HEK293T (cell line): ENCODE data around the gene ZSWIM7.

Experiments
- CTCF ChIA-PET: fragments of 350-600 bp; formaldehyde crosslinking; extraction: SDS; loops from one replicate; lab custom pipeline; 2021; ENCODE audit warnings: antibody characterized with exemption, inconsistent platforms; lab: Yijun Ruan, JAX
- POLR2A ChIA-PET: fragments of 350-600 bp; formaldehyde crosslinking; extraction: SDS; loops from one replicate; lab custom pipeline; 2020; ENCODE audit warnings: antibody characterized with exemption, inconsistent platforms; lab: Yijun Ruan, JAX
- DNase-seq: peaks from one replicate; pipeline ENCODE4 v3.0.0; 2012; ENCODE audit warnings: mixed read lengths; ENCODE audit errors: extremely low spot score
- ARNT ChIP-seq: fragments of 450-650 bp; IDR thresholded peaks from 2 replicates; pipeline ENCODE4 v1.6.1; 2017; ENCODE audit warnings: mild to moderate bottlenecking
- BHLHE40 ChIP-seq: fragments of 450-650 bp; IDR thresholded peaks from 2 replicates; pipeline ENCODE4 v1.6.1; 2016; ENCODE audit warnings: mild to moderate bottlenecking, moderate library complexity, borderline replicate concordance
- CTBP1 ChIP-seq: fragments of 450-650 bp; IDR thresholded peaks from 2 replicates; pipeline ENCODE4 v1.6.1; 2016; ENCODE audit warnings: borderline replicate concordance
- ELF4 ChIP-seq: fragments of 450-650 bp; IDR thresholded peaks from 2 replicates; pipeline ENCODE4 v1.6.1; 2017; ENCODE audit warnings: antibody characterized with exemption
- FOXA1 ChIP-seq: fragments of 450-650 bp; IDR thresholded peaks from 2 replicates; pipeline ENCODE4 v1.6.1; 2016; ENCODE audit warnings: mild to moderate bottlenecking
- FOXK2 ChIP-seq: fragments of 450-650 bp; IDR thresholded peaks from 2 replicates; pipeline ENCODE4 v1.6.1; 2016; ENCODE audit warnings: mild to moderate bottlenecking
- FOXM1 ChIP-seq: fragments of 450-650 bp; IDR thresholded peaks from 2 replicates; pipeline ENCODE4 v1.6.1; 2017; ENCODE audit warnings: mild to moderate bottlenecking, borderline replicate concordance
- HDGF ChIP-seq: fragments of 450-650 bp; IDR thresholded peaks from 2 replicates; pipeline ENCODE4 v1.6.1; 2017; ENCODE audit warnings: antibody characterized with exemption, borderline replicate concordance
- L3MBTL2 ChIP-seq: fragments of 450-650 bp; conservative IDR thresholded peaks from 2 replicates; pipeline ENCODE4 v1.6.1; 2016; ENCODE audit warnings: mild to moderate bottlenecking
- LEF1 ChIP-seq: fragments of 450-650 bp; IDR thresholded peaks from 2 replicates; pipeline ENCODE4 v1.6.1; 2017; ENCODE audit warnings: mild to moderate bottlenecking, borderline replicate concordance
- NFRKB ChIP-seq: fragments of 450-650 bp; IDR thresholded peaks from 2 replicates; pipeline ENCODE4 v1.6.1; 2016; ENCODE audit warnings: mild to moderate bottlenecking, moderate library complexity
- PKNOX1 ChIP-seq: fragments of 450-650 bp; IDR thresholded peaks from 2 replicates; pipeline ENCODE4 v1.6.1; 2016
- SP1 ChIP-seq: fragments of 450-650 bp; IDR thresholded peaks from 2 replicates; pipeline ENCODE4 v1.6.1; 2017
- SUZ12 ChIP-seq: fragments of 450-650 bp; IDR thresholded peaks from 2 replicates; pipeline ENCODE4 v1.6.1; 2016; ENCODE audit warnings: mild to moderate bottlenecking
- TARDBP ChIP-seq: fragments of 450-650 bp; IDR thresholded peaks from 2 replicates; pipeline ENCODE4 v1.6.1; 2016
- ZNF384 ChIP-seq: fragments of 450-650 bp; IDR thresholded peaks from 2 replicates; pipeline ENCODE4 v1.6.1; 2016

Gene ZSWIM7

GRCh38 chr17:15973016-15973415, 26.5 kb downstream of the ZSWIM7 start:
- no peak for TF ChIP-seq FOXK2
- TF ChIP-seq SP1, result no peak
- TF ChIP-seq TARDBP, result no peak
- no peak for TF ChIP-seq ARNT
- no peak for TF ChIP-seq HDGF
- no peak for TF ChIP-seq CTBP1
- no peak for DNase-seq
- POLR2A ChIA-PET, result interaction anchor here (1.1 kb wide), 1 partner anchor 29 kb away, joined by 3 read pairs; no protein-coding TSS in a partner anchor
- CTCF ChIA-PET, result no interaction called here

GRCh38 chr17:15972497-15972951, 27.0 kb downstream of the ZSWIM7 start:
- ChIA-PET POLR2A (no interaction called here), CTCF (no interaction called here)
- TF ChIP-seq BHLHE40 (no peak), SUZ12 (no peak), L3MBTL2 (no peak), FOXM1 (no peak), CTBP1 (no peak), NFRKB (no peak), HDGF (no peak), FOXA1 (no peak), ELF4 (no peak), LEF1 (no peak), TARDBP (no peak), ARNT (no peak)
- DNase-seq, result no peak

- TF ChIP-seq FOXA1 (no peak), PKNOX1 (no peak), BHLHE40 (no peak), ELF4 (no peak), TARDBP (no peak)
- CTCF ChIA-PET, result interaction anchor here (0.9 kb wide), 1 partner anchor 22 kb away, joined by 3 read pairs; no protein-coding TSS in a partner anchor
- no peak for DNase-seq
- POLR2A ChIA-PET, result no interaction called here
These were observed 27.6 kb downstream of the ZSWIM7 start for GRCh38 chr17:15971882-15972281.

GRCh38 chr17:15971098-15971678, 28.3 kb downstream of the ZSWIM7 start:
- DNase-seq, result no peak
- CTCF ChIA-PET, result interaction anchor here (0.7 to 0.9 kb wide), 2 partner anchors 23 to 198 kb away, joined by 3 to 5 read pairs; no protein-coding TSS in a partner anchor
- POLR2A ChIA-PET, result interaction anchor here (2.1 kb wide), 1 partner anchor 26 kb away, joined by 11 read pairs; the partner anchor contains the start of gene ADORA2B
- no peak for TF ChIP-seq FOXA1
- TF ChIP-seq ZNF384, result no peak
- no peak for TF ChIP-seq BHLHE40
- no peak for TF ChIP-seq PKNOX1

- ChIA-PET CTCF (no interaction called here), POLR2A (interaction anchor here (1.5 to 2.1 kb wide), 2 partner anchors 26 to 29 kb away, joined by 6 to 11 read pairs; partner anchors contain the start of genes ADORA2B, TTC19 and ZSWIM7)
- no peak for DNase-seq
- TF ChIP-seq NFRKB, result no peak
- TF ChIP-seq SP1, result no peak
- no peak for TF ChIP-seq FOXM1
- no peak for TF ChIP-seq ELF4
- TF ChIP-seq ARNT, result no peak
- no peak for TF ChIP-seq BHLHE40
- TF ChIP-seq TARDBP, result no peak
- no peak for TF ChIP-seq L3MBTL2
- no peak for TF ChIP-seq FOXK2
- no peak for TF ChIP-seq FOXA1
These were observed 29.0 kb downstream of the ZSWIM7 start for GRCh38 chr17:15970500-15970899.

GRCh38 chr17:15969463-15969862, 30.0 kb downstream of the ZSWIM7 start:
- TF ChIP-seq LEF1, result no peak
- TF ChIP-seq ARNT, result no peak
- TF ChIP-seq SUZ12, result no peak
- no peak for TF ChIP-seq BHLHE40
- no peak for TF ChIP-seq FOXA1
- no peak for TF ChIP-seq TARDBP
- TF ChIP-seq PKNOX1, result no peak
- TF ChIP-seq SP1, result no peak
- TF ChIP-seq ZNF384, result no peak
- no peak for TF ChIP-seq FOXM1
- no peak for DNase-seq
- ChIA-PET POLR2A (interaction anchor here (1.5 to 2.1 kb wide), 2 partner anchors 25 to 30 kb away, joined by 6 to 11 read pairs; partner anchors contain the start of genes ADORA2B, TTC19 and ZSWIM7), CTCF (interaction anchor here (0.7 kb wide), 1 partner anchor 12 kb away, joined by 4 read pairs; no protein-coding TSS in a partner anchor)
